ENCODE results near the gene CAPRIN1. TPM values are rescaled to one million over a fixed set of nuclear protein-coding genes. Genes with fewer than 3 reads are reported as not detected.

CAPRIN1 gene
- polyA plus RNA-seq, 1 of the 3 experiments (the other 2 are of a cell fraction): 67.1 TPM

DNA sequence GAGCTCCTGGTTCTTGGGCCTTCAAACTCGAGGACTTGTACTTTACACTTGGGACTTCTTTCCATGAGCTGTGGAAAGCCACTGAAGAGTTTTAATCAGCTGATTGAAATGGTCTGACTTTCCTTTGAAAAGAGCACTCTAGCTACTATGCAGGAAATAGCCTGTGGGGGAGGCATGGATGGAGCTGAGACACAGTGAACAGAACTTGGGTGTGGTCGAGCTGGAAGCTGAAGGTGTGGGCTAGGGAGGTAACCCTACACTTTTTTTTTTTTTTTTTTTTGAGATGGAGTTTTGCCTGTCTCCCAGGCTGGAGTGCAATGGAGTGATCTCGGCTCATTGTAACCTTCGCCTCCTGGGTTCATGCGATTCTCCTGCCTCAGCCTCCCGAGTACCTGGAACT is 17.5 kb upstream of the CAPRIN1 start (continued):
- TF ChIP-seq, protein P1, sequence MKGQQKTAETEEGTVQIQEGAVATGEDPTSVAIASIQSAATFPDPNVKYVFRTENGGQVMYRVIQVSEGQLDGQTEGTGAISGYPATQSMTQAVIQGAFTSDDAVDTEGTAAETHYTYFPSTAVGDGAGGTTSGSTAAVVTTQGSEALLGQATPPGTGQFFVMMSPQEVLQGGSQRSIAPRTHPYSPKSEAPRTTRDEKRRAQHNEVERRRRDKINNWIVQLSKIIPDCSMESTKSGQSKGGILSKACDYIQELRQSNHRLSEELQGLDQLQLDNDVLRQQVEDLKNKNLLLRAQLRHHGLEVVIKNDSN (IDR thresholded peaks at IDR 0.05; ENCODE audit: borderline replicate concordance, low read depth): no peak
- TF ChIP-seq JUND (IDR thresholded peaks at IDR 0.05): no peak
- no peak for TF ChIP-seq EZH2phosphoT487 (IDR thresholded peaks at IDR 0.05; ENCODE audit: borderline replicate concordance, low read depth)
- TF ChIP-seq PBX3 (IDR thresholded peaks at IDR 0.05): no peak

DNA sequence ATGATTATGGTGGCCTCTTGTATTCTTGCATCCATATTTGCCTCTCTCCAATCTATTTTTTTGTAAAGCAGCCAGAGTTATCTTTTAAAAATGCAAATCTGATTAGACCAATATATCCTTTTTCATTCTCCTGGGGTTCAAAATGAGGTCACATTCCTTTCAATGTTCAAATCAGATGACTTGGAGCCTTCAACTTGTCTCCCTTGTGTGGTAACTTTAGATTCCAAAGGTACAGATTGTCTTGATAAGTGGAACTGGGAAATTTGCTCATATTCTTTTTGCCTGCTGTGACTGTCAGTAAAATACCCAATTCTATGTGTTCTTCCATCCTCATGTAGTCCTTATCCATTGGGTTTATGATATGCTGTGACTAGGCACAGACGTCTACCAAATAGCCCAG is 15.1 kb upstream of the CAPRIN1 start:
- H3K79me2 ChIP-seq (ENCODE audit: insufficient read depth): no peaks in the 10 kb centered on the region
- POLR2A ChIA-PET: no interaction called here
- H3F3A ChIP-seq (replicated peaks; ENCODE audit: insufficient read depth): no peaks in the 10 kb centered on the region
- no peaks in the 10 kb centered on the region for H3K9me3 ChIP-seq
- DNase-seq: no peak
- H3K9ac ChIP-seq: no peak overlapping the region
- 68% methylated on average over 1 of the region's 1 CpG for WGBS (ENCODE audit: low lambda C conversion rate)
- TF ChIP-seq POLR2AphosphoS5 (IDR thresholded peaks at IDR 0.05; ENCODE audit: low read depth, low read length): no peak
- TF ChIP-seq NRF1 (IDR thresholded peaks at IDR 0.05; ENCODE audit: low read depth, low read length): no peak
- TF ChIP-seq TCF12 (IDR thresholded peaks at IDR 0.05): no peak
- no peak for TF ChIP-seq REST (IDR thresholded peaks at IDR 0.05; ENCODE audit: low read depth, low read length)
- no peak for TF ChIP-seq FOSL2 (IDR thresholded peaks at IDR 0.05; ENCODE audit: borderline replicate concordance, low read depth)
- no peak for TF ChIP-seq TEAD4 (IDR thresholded peaks at IDR 0.05; ENCODE audit: borderline replicate concordance, insufficient read depth)
- no peak for TF ChIP-seq EZH2phosphoT487 (IDR thresholded peaks at IDR 0.05; ENCODE audit: borderline replicate concordance, low read depth)
- no peak for TF ChIP-seq MEF2A (IDR thresholded peaks at IDR 0.05; ENCODE audit: borderline replicate concordance, low read depth)
- no peak for TF ChIP-seq RXRA (IDR thresholded peaks at IDR 0.05; ENCODE audit: borderline replicate concordance, low read depth)
- TF ChIP-seq CHD2 (IDR thresholded peaks at IDR 0.05; ENCODE audit: low read length, partially characterized antibody): no peak
- no peak for TF ChIP-seq PBX3 (IDR thresholded peaks at IDR 0.05)
- no peak for TF ChIP-seq USF2 (IDR thresholded peaks at IDR 0.05; ENCODE audit: borderline replicate concordance, low read depth, low read length)
- TF ChIP-seq, protein P2, sequence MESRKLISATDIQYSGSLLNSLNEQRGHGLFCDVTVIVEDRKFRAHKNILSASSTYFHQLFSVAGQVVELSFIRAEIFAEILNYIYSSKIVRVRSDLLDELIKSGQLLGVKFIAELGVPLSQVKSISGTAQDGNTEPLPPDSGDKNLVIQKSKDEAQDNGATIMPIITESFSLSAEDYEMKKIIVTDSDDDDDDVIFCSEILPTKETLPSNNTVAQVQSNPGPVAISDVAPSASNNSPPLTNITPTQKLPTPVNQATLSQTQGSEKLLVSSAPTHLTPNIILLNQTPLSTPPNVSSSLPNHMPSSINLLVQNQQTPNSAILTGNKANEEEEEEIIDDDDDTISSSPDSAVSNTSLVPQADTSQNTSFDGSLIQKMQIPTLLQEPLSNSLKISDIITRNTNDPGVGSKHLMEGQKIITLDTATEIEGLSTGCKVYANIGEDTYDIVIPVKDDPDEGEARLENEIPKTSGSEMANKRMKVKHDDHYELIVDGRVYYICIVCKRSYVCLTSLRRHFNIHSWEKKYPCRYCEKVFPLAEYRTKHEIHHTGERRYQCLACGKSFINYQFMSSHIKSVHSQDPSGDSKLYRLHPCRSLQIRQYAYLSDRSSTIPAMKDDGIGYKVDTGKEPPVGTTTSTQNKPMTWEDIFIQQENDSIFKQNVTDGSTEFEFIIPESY (IDR thresholded peaks at IDR 0.05; ENCODE audit: borderline replicate concordance, low read depth): no peak
- TF ChIP-seq FOXM1 (IDR thresholded peaks at IDR 0.05; ENCODE audit: low read depth): no peak
- TF ChIP-seq CTCF (IDR thresholded peaks at IDR 0.05): no peak
- no peak for TF ChIP-seq FOXJ3 (CRISPR knock-in tag; IDR thresholded peaks at IDR 0.05)
- no peak for TF ChIP-seq MXI1 (IDR thresholded peaks at IDR 0.05; ENCODE audit: low read depth, low read length)
- H3K4me2 ChIP-seq: no peak overlapping the region
- H3K27me3 ChIP-seq (ENCODE audit: insufficient read depth): no peaks in the 10 kb centered on the region
- no peaks in the 10 kb centered on the region for H4K20me1 ChIP-seq (ENCODE audit: insufficient read depth)
- CTCF ChIA-PET: interaction anchor here (1.0 kb wide), 1 partner anchor 207 kb away, joined by 3 read pairs; no protein-coding TSS in a partner anchor
- H3K27ac ChIP-seq (ENCODE audit: low read depth in 2 of 2, low read length in 1 of 2): no peak overlapping the region
- H2AFZ ChIP-seq (ENCODE audit: low read depth): no peak overlapping the region
- no peaks in the 10 kb centered on the region for H3K36me3 ChIP-seq (replicated peaks in 1 of 2; ENCODE audit: control insufficient read depth in 1 of 2, insufficient read depth in 2 of 2, low read length in 1 of 2)
- no peaks in the 10 kb centered on the region for H3K9me2 ChIP-seq
- H3K4me1 ChIP-seq (ENCODE audit: control insufficient read depth in 1 of 2, insufficient read depth in 2 of 2, low read depth in 1 of 2, low read length in 1 of 2): peaks cover 0 to 13% of the 10 kb centered on the region in 2 experiments; a peak in 1 of 4 replicates
- H3K4me3 ChIP-seq (ENCODE audit: low read depth in 2 of 2, low read length in 1 of 2): no peak overlapping the region
